Panc1 (cell line): ENCODE measurements around the gene UCHL3. TPM values are rescaled to one million over a fixed set of nuclear protein-coding genes. Genes with fewer than 3 reads are reported as not detected.

Experiments
- ATAC-seq: fragments of 200-7000 bp; cut with Tn5 transposase; 2 replicates; pipeline ENCODE4 v1.9.1; 2020; ENCODE audit warnings: mild to moderate bottlenecking, moderate library complexity
- BruUV-seq: library from RNA; stranded (reverse); fragments of 400-500 nt; replicated peaks from 2 replicates; lab custom pipeline; 2021; lab: Mats Ljungman, UMichigan
- CTCF ChIA-PET: fragments of 300-600 bp; sonication (Branson Sonifier 250); formaldehyde crosslinking; loops from one replicate; lab custom pipeline; 2022; ENCODE audit warnings: antibody characterized with exemption; lab: Charles Lee
- POLR2A ChIA-PET: fragments of 300-600 bp; sonication (Branson Sonifier 250); formaldehyde crosslinking; loops from one replicate; lab custom pipeline; 2022; ENCODE audit warnings: antibody characterized with exemption; lab: Charles Lee
- DNase-seq: peaks from one replicate; pipeline ENCODE4 v3.0.0-alpha.2; 2010; ENCODE audit warnings: low read depth, low spot score
- H3K27ac ChIP-seq: 2 replicates; pipeline ENCODE4 v1.5.1; 2011; ENCODE audit warnings: mild to moderate bottlenecking, low read length, inconsistent platforms
- H3K27me3 ChIP-seq: fragments of 200-500 bp; sonication (Bioruptor generic); 2 replicates; pipeline ENCODE4 v1.6.0; 2014; ENCODE audit warnings: low read length, inconsistent platforms; ENCODE audit not compliant: control insufficient read depth, insufficient read depth
- H3K36me3 ChIP-seq: fragments of 200-500 bp; sonication (Bioruptor generic); 2 replicates; pipeline ENCODE4 v1.5.1; 2014; ENCODE audit warnings: inconsistent platforms, mild to moderate bottlenecking, low read length, moderate library complexity; ENCODE audit not compliant: control insufficient read depth, insufficient read depth
- H3K4me1 ChIP-seq: 2 replicates; pipeline ENCODE4 v1.5.1; 2011; ENCODE audit warnings: inconsistent platforms, mild to moderate bottlenecking, low read length, moderate library complexity; ENCODE audit not compliant: control insufficient read depth, insufficient read depth
- H3K4me3 ChIP-seq, 2 experiments: 2 replicates each; pipeline ENCODE4 v1.5.1; 2011 to 2012; ENCODE audit warnings: low read depth in 2 of 2, low read length in 2 of 2, mild to moderate bottlenecking in 2 of 2, inconsistent platforms in 1 of 2, moderate library complexity in 1 of 2
- H3K9me3 ChIP-seq: fragments of 200-500 bp; sonication (Bioruptor generic); 2 replicates; pipeline ENCODE4 v1.5.1; 2014; ENCODE audit warnings: low read depth, mild to moderate bottlenecking, inconsistent platforms, low read length, moderate library complexity; ENCODE audit not compliant: control insufficient read depth, insufficient read depth
- CTCF ChIP-seq: fragments of 450-650 bp; IDR thresholded peaks from 2 replicates; pipeline ENCODE4 v1.5.1; 2017; ENCODE audit warnings: mild to moderate bottlenecking
- POLR2AphosphoS5 ChIP-seq: IDR thresholded peaks from 2 replicates; pipeline ENCODE4 v1.6.1; 2012; ENCODE audit warnings: mild to moderate bottlenecking, low read depth, low read length, moderate library complexity
- REST ChIP-seq, 2 experiments: IDR thresholded peaks; 2 replicates each; pipeline ENCODE4 v1.6.1; 2011 to 2012; ENCODE audit warnings: low read depth in 2 of 2, control low read depth in 1 of 2, low read length in 1 of 2, mild to moderate bottlenecking in 1 of 2, moderate library complexity in 1 of 2; ENCODE audit not compliant: insufficient read depth in 1 of 2
- SIN3A ChIP-seq: IDR thresholded peaks from 2 replicates; pipeline ENCODE4 v1.6.1; 2012; ENCODE audit warnings: low read depth, mild to moderate bottlenecking, low read length, moderate library complexity, borderline replicate concordance; ENCODE audit not compliant: insufficient read depth
- TCF7L2 ChIP-seq: IDR thresholded peaks from 2 replicates; pipeline ENCODE4 v1.6.1; 2011; ENCODE audit warnings: mild to moderate bottlenecking, low read depth, low read length, inconsistent platforms
- in situ Hi-C: cut with HindIII; loops from 2 replicates; pipeline ENCODE4 v1.10.0; 2016; ENCODE audit warnings: low sequenced_read_pairs, low pct_unique_long_range_greater_than_20kb
- intact Hi-C: fragments of 100-400 bp; cut with micrococcal nuclease; formaldehyde crosslinking; loops from one replicate; pipeline ENCODE4 v1.10.0; 2022; ENCODE audit not compliant: unreplicated experiment
- total RNA-seq: library from RNA; stranded (reverse); gene quantifications from one replicate; pipeline ENCODE4 v1.2.1, GENCODE V29; 2021; ENCODE audit not compliant: unreplicated experiment

The UCHL3 gene
- total RNA-seq, 1 experiment from 2014 or later, result 29.3 TPM

- CTCF ChIA-PET, result no interaction called here
- no peak overlapping the region for H3K27ac ChIP-seq
- intact Hi-C loops, result no loop called here
- no peaks in the 10 kb centered on the region for H3K9me3 ChIP-seq
- in situ Hi-C loops, result no loop called here
- ATAC-seq, result no peak
- no peak for DNase-seq
- H3K4me1 ChIP-seq, result no peaks in the 10 kb centered on the region
- no peak overlapping the region for H3K4me3 ChIP-seq
- H3K36me3 ChIP-seq, result no peaks in the 10 kb centered on the region
- POLR2A ChIA-PET, result no interaction called here
- H3K27me3 ChIP-seq, result no peaks in the 10 kb centered on the region
- no TSS peak for BruUV-seq
- TF ChIP-seq POLR2AphosphoS5 (no peak), CTCF (no peak), SIN3A (no peak), TCF7L2 (no peak), REST (IDR thresholded peaks at IDR 0.05; ENCODE audit: insufficient read depth in 1 of 2, low read depth in 2 of 2, low read length in 1 of 2) (no peak)
Measured at GRCh38 chr13:75617230-75617629, 67.6 kb downstream of the UCHL3 start.

- Histone ChIP-seq H3K9me3 (no peaks in the 10 kb centered on the region), H3K4me1 (no peaks in the 10 kb centered on the region), H3K27ac (no peak overlapping the region), H3K36me3 (no peaks in the 10 kb centered on the region), H3K27me3 (no peaks in the 10 kb centered on the region), H3K4me3 (no peak overlapping the region)
- no peak for DNase-seq
- in situ Hi-C loops, result no loop called here
- CTCF ChIA-PET, result interaction anchor here (0.6 kb wide), 1 partner anchor 68 kb away, joined by 15 read pairs; no protein-coding TSS in a partner anchor
- no peak for TF ChIP-seq TCF7L2
- TF ChIP-seq REST (IDR thresholded peaks at IDR 0.05; ENCODE audit: insufficient read depth in 1 of 2, low read depth in 2 of 2, low read length in 1 of 2), result no peak
- TF ChIP-seq POLR2AphosphoS5, result no peak
- no peak for TF ChIP-seq CTCF
- intact Hi-C loops, result no loop called here
- BruUV-seq, result no TSS peak
- no peak for ATAC-seq
- POLR2A ChIA-PET, result no interaction called here
Measured at GRCh38 chr13:75618308-75618707, 68.7 kb downstream of the UCHL3 start.
